Chondrocyte (in vitro differentiated cells): ENCODE results near the gene ENKUR. TPM values are rescaled to one million over a fixed set of nuclear protein-coding genes. Genes with fewer than 3 reads are reported as not detected.

Experiments used
- DNase-seq: peaks from one replicate; pipeline ENCODE4 v3.0.0; 2021; ENCODE audit warnings: mixed read lengths, low spot score
- H3K27ac Mint-ChIP-seq: one replicate; pipeline ENCODE4 v1.8.0; 2021; ENCODE audit warnings: mild to moderate bottlenecking, moderate library complexity, mixed read lengths; ENCODE audit not compliant: unreplicated experiment
- H3K27me3 Mint-ChIP-seq: 2 replicates; pipeline ENCODE4 v1.8.0; 2021; ENCODE audit warnings: low read depth, mixed read lengths
- H3K36me3 Mint-ChIP-seq: 2 replicates; pipeline ENCODE4 v1.8.0; 2021; ENCODE audit warnings: low read depth, mixed read lengths
- H3K4me1 Mint-ChIP-seq: 2 replicates; pipeline ENCODE4 v1.8.0; 2021; ENCODE audit warnings: low read depth, mild to moderate bottlenecking, mixed read lengths
- H3K4me3 Mint-ChIP-seq: one replicate; pipeline ENCODE4 v1.8.0; 2021; ENCODE audit warnings: mild to moderate bottlenecking, moderate library complexity, mixed read lengths; ENCODE audit not compliant: unreplicated experiment
- H3K9me3 Mint-ChIP-seq: 2 replicates; pipeline ENCODE4 v1.8.0; 2021; ENCODE audit warnings: low read depth, mixed read lengths
- CTCF ChIP-seq: fragments of 200-600 bp; sonication (generic); IDR thresholded peaks from 2 replicates; pipeline ENCODE4 v1.5.0; 2021; ENCODE audit warnings: antibody characterized with exemption, mild to moderate bottlenecking, moderate library complexity
- total RNA-seq: library from RNA; stranded (reverse); gene quantifications from 3 replicates; pipeline ENCODE4 v1.2.1, GENCODE V29; 2021

ENKUR gene
- total RNA-seq, 1 donor from 2014 or later = 0.45 TPM

- Mint-ChIP-seq H3K36me3 (no peaks in the 10 kb centered on the region), H3K4me3 (no peak overlapping the region), H3K4me1 (peaks cover 7% of the 10 kb centered on the region), H3K27ac (no peak overlapping the region), H3K27me3 (no peaks in the 10 kb centered on the region), H3K9me3 (no peaks in the 10 kb centered on the region)
- DNase-seq = no peak
- peak; percentile 88 for TF ChIP-seq CTCF
Measured at GRCh38 chr10:24989867-24990266, 26.1 kb downstream of the ENKUR start.

- Mint-ChIP-seq H3K9me3 (no peaks in the 10 kb centered on the region), H3K4me1 (peaks cover 7% of the 10 kb centered on the region), H3K4me3 (no peak overlapping the region), H3K36me3 (no peaks in the 10 kb centered on the region), H3K27ac (no peak overlapping the region), H3K27me3 (no peaks in the 10 kb centered on the region)
- no peak for TF ChIP-seq CTCF
- no peak for DNase-seq
Measured at GRCh38 chr10:24988831-24989640, 26.9 kb downstream of the ENKUR start.

DNA sequence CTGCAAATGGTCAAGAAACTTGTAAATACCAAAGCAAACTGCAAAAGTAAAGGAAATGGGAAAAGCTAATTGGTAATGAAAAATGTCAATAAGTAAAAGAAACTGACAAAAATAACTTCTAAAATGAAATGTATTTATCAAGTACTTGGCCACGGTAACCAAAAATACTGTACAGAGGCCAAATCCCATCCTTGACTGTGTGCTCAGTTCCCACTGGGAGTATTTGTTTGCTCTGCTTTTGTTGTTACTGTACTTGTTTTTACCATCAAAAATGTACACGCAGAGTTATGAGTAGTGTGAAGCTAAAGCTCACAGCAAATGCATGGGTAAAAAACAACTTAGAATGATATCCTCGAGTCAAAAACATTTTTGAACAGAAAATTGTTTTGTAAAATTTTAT lies 31.1 kb downstream of the ENKUR start:
- peaks cover 3% of the 10 kb centered on the region for H3K4me1 Mint-ChIP-seq
- H3K4me3 Mint-ChIP-seq = no peak overlapping the region
- no peak for TF ChIP-seq CTCF
- DNase-seq = no peak
- H3K27ac Mint-ChIP-seq = no peak overlapping the region
- no peaks in the 10 kb centered on the region for H3K9me3 Mint-ChIP-seq
- H3K27me3 Mint-ChIP-seq = no peaks in the 10 kb centered on the region
- H3K36me3 Mint-ChIP-seq = no peaks in the 10 kb centered on the region

DNA sequence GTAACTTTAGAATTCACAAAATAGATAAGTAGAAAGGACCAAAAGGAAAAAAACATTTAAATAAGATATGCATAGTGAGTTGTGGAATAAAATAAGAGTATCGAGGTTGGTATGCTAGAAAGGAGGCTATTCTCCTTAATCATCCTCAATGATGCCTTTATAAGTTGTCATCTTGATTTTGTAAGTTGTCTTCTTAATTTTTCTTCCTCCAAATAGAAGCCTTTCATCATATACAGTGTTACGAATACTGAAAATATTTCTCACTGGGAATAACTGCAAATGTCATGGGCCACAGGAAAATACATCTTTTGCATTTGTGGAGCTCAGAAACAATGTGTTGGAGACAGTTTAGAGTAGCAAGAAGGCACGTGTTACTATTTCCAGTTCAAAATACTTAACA lies 32.0 kb downstream of the ENKUR start:
- Mint-ChIP-seq H3K27me3 (no peaks in the 10 kb centered on the region), H3K27ac (no peak overlapping the region), H3K36me3 (no peaks in the 10 kb centered on the region), H3K9me3 (no peaks in the 10 kb centered on the region), H3K4me3 (no peak overlapping the region), H3K4me1 (peaks cover 3% of the 10 kb centered on the region)
- DNase-seq = no peak
- TF ChIP-seq CTCF = no peak

GRCh38 chr10:24983130-24983529 lies 32.8 kb downstream of the ENKUR start:
- Mint-ChIP-seq H3K36me3 (no peaks in the 10 kb centered on the region), H3K4me1 (peaks cover 3% of the 10 kb centered on the region), H3K27me3 (no peaks in the 10 kb centered on the region), H3K4me3 (no peak overlapping the region), H3K27ac (no peak overlapping the region), H3K9me3 (no peaks in the 10 kb centered on the region)
- no peak for TF ChIP-seq CTCF
- no peak for DNase-seq
